ENCODE measurements around the gene RALGAPA1. TPM values are rescaled to one million over a fixed set of nuclear protein-coding genes. Genes with fewer than 3 reads are reported as not detected.

The RALGAPA1 gene
- total RNA-seq, 1 experiment from 2014 or later = 31.7 TPM

GRCh38 chr14:35617500-35617899, 191.6 kb downstream of the RALGAPA1 start (continued):
- TF ChIP-seq ERG (CRISPR knock-in tag; IDR thresholded peaks at IDR 0.05) = no peak

- Mint-ChIP-seq H3K9me3 (no peaks in the 10 kb centered on the region), H3K27me3 (ENCODE audit: low read depth) (no peaks in the 10 kb centered on the region), H3K4me1 (no peaks in the 10 kb centered on the region), H3K36me3 (peaks cover 3% of the 10 kb centered on the region; the same call in 1 of the 2 replicates), H3K4me3 (no peak overlapping the region), H3K27ac (no peak overlapping the region)
- DNase-seq (ENCODE audit: low spot score) (no peak), ATAC-seq (no peak)
- POLR2A ChIA-PET = interaction anchor here (0.5 kb wide), 1 partner anchor 554 kb away, joined by 4 read pairs; no protein-coding TSS in a partner anchor
- CTCF ChIA-PET = interaction anchor here (0.5 kb wide), 1 partner anchor 194 kb away, joined by 5 read pairs; no protein-coding TSS in a partner anchor
- TF ChIP-seq ZNF121 (CRISPR knock-in tag; IDR thresholded peaks at IDR 0.05) = no peak
- no peak for TF ChIP-seq ZMAT4 (CRISPR knock-in tag; IDR thresholded peaks at IDR 0.05)
- no peak for TF ChIP-seq ZBTB43 (CRISPR knock-in tag; IDR thresholded peaks at IDR 0.05)
- TF ChIP-seq STAT6 (CRISPR knock-in tag; conservative IDR thresholded peaks at IDR 0.05; ENCODE audit: low read depth) = no peak
These were observed 201.7 kb downstream of the RALGAPA1 start for GRCh38 chr14:35607380-35607779.

- H3K27me3 Mint-ChIP-seq (ENCODE audit: low read depth) = no peaks in the 10 kb centered on the region
- no peak overlapping the region for H3K4me3 Mint-ChIP-seq
- no peak for TF ChIP-seq CDX4 (CRISPR knock-in tag; IDR thresholded peaks at IDR 0.05; ENCODE audit: borderline replicate concordance)
- no peak for TF ChIP-seq FOXP4 (CRISPR knock-in tag; IDR thresholded peaks at IDR 0.05)
- TF ChIP-seq MXD4 (CRISPR knock-in tag; IDR thresholded peaks at IDR 0.05; ENCODE audit: borderline replicate concordance) = no peak
- TF ChIP-seq TEAD1 (CRISPR knock-in tag; IDR thresholded peaks at IDR 0.05) = no peak
- no peak for TF ChIP-seq ZNF219 (CRISPR knock-in tag; IDR thresholded peaks at IDR 0.05; ENCODE audit: borderline replicate concordance)
- no peaks in the 10 kb centered on the region for H3K4me1 Mint-ChIP-seq
- ChIA-PET CTCF (no interaction called here), POLR2A (no interaction called here)
- DNase-seq (ENCODE audit: low spot score) = no peak
- no peaks in the 10 kb centered on the region for H3K36me3 Mint-ChIP-seq
- H3K27ac Mint-ChIP-seq = no peak overlapping the region
- ATAC-seq = no peak
- peaks cover 5% of the 10 kb centered on the region for H3K9me3 Mint-ChIP-seq
These were observed 208.8 kb downstream of the RALGAPA1 start for GRCh38 chr14:35600253-35600652.

GRCh38 chr14:35594616-35595015, 214.5 kb downstream of the RALGAPA1 start:
- H3K9me3 Mint-ChIP-seq = peaks cover 7% of the 10 kb centered on the region
- POLR2A ChIA-PET = no interaction called here
- CTCF ChIA-PET = no interaction called here
- H3K27ac Mint-ChIP-seq = no peak overlapping the region
- no peak for DNase-seq (ENCODE audit: low spot score)
- TF ChIP-seq JUN (CRISPR knock-in tag; IDR thresholded peaks at IDR 0.05) = no peak
- no peak for TF ChIP-seq CBFB (CRISPR knock-in tag; IDR thresholded peaks at IDR 0.05; ENCODE audit: low read depth)
- no peak for TF ChIP-seq FOXP1 (CRISPR knock-in tag; IDR thresholded peaks at IDR 0.05; ENCODE audit: borderline replicate concordance)
- TF ChIP-seq USF2 (CRISPR knock-in tag; IDR thresholded peaks at IDR 0.05) = no peak
- no peak for TF ChIP-seq ZNF532 (CRISPR knock-in tag; IDR thresholded peaks at IDR 0.05; ENCODE audit: borderline replicate concordance)
- no peaks in the 10 kb centered on the region for H3K27me3 Mint-ChIP-seq (ENCODE audit: low read depth)
- H3K4me1 Mint-ChIP-seq = no peaks in the 10 kb centered on the region
- ATAC-seq = no peak
- no peak overlapping the region for H3K4me3 Mint-ChIP-seq
- peaks cover 5% of the 10 kb centered on the region for H3K36me3 Mint-ChIP-seq

Measured in WTC11 (cell line).